ENCODE data around the gene DCP1B.

DNA sequence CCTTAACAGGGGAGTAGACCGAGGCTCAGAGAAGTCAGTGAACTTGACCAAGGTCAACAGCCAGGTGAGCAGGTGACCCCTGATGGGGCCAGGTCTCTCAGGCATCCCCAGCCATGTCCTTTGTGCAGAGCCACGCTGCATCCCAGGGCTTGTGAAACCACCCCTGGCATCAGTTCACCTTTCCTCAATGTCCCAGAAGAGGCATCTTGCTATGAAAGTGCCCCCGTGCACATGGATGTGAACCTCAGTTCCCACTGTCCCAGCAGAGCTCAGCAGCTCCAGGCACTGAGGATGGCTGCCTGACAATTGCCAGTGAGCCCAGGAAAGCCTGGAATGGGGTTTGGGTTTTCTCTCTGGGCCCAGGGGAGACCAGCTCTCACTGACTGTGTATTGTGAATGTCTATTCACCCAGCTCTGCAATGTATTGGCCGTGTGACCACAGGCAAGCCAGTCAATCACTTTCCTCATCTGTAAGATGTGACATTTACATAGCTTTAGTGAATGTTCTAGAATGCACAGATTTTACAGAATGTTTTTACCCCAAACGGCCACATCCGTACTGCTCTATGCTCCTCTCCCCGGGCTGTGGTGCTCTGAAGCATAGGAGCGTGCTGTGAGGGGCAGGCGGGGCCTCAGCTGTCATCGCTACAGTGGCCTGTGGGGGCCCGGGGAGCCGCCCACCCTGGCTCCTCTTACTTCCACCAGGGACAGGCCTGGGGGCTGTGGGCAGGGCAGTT, 90.7 kb downstream of the DCP1B start:
- TF ChIP-seq NR2F2 (IDR thresholded peaks at IDR 0.05) (no peak), SP1 (IDR thresholded peaks at IDR 0.05) (no peak), GABPA (IDR thresholded peaks at IDR 0.05 in 1 of 2, conservative IDR thresholded peaks at IDR 0.05 in 1 of 2) (no peak), JUND (IDR thresholded peaks at IDR 0.05) (no peak)
- TF ChIP-seq, protein P1, sequence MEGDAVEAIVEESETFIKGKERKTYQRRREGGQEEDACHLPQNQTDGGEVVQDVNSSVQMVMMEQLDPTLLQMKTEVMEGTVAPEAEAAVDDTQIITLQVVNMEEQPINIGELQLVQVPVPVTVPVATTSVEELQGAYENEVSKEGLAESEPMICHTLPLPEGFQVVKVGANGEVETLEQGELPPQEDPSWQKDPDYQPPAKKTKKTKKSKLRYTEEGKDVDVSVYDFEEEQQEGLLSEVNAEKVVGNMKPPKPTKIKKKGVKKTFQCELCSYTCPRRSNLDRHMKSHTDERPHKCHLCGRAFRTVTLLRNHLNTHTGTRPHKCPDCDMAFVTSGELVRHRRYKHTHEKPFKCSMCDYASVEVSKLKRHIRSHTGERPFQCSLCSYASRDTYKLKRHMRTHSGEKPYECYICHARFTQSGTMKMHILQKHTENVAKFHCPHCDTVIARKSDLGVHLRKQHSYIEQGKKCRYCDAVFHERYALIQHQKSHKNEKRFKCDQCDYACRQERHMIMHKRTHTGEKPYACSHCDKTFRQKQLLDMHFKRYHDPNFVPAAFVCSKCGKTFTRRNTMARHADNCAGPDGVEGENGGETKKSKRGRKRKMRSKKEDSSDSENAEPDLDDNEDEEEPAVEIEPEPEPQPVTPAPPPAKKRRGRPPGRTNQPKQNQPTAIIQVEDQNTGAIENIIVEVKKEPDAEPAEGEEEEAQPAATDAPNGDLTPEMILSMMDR (IDR thresholded peaks at IDR 0.05; ENCODE audit: low read depth, low read length, missing input control), result no peak
- TF ChIP-seq, protein P2, sequence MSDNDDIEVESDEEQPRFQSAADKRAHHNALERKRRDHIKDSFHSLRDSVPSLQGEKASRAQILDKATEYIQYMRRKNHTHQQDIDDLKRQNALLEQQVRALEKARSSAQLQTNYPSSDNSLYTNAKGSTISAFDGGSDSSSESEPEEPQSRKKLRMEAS (IDR thresholded peaks at IDR 0.05), result no peak
